ENCODE results near the gene RPUSD1. TPM values are rescaled to one million over a fixed set of nuclear protein-coding genes. Genes with fewer than 3 reads are reported as not detected.

RPUSD1 gene
- total and polyA plus RNA-seq, 8 donors = 8.6 to 21.0 (median 12.1) TPM

- Histone ChIP-seq H3K27ac (no peak overlapping the region), H3K27me3 (peaks cover 0 to 1% of the 10 kb centered on the region in 2 donors), H3K9me3 (no peaks in the 10 kb centered on the region), H3K36me3 (peaks cover 0 to 61% of the 10 kb centered on the region in 2 donors), H3K4me3 (no peak overlapping the region), H3K4me1 (peaks cover 11 to 18% of the 10 kb centered on the region in 2 donors)
- intact Hi-C loops (cut with DNase I) = no loop called here
- ATAC-seq = no peak
- DNase-seq = peak in 1 of 4 donors; percentile 61
- TF ChIP-seq CTCF (IDR thresholded peaks at IDR 0.05) = no peak
Observed at GRCh38 chr16:736936-737481, 51.2 kb downstream of the RPUSD1 start.

- intact Hi-C loops (cut with DNase I) = no loop called here
- H3K4me3 ChIP-seq = no peak overlapping the region
- no peak for TF ChIP-seq CTCF (IDR thresholded peaks at IDR 0.05)
- H3K27ac ChIP-seq = no peak overlapping the region
- no peaks in the 10 kb centered on the region for H3K27me3 ChIP-seq
- no peaks in the 10 kb centered on the region for H3K9me3 ChIP-seq
- H3K4me1 ChIP-seq = peaks cover 7 to 14% of the 10 kb centered on the region in 2 donors
- ATAC-seq = no peak
- DNase-seq = no peak
- H3K36me3 ChIP-seq = peaks cover 0 to 71% of the 10 kb centered on the region in 2 donors
Observed at GRCh38 chr16:735982-736453, 52.2 kb downstream of the RPUSD1 start.

GRCh38 chr16:734981-735881 is 53.0 kb downstream of the RPUSD1 start:
- no peak for ATAC-seq
- Histone ChIP-seq H3K9me3 (no peaks in the 10 kb centered on the region), H3K36me3 (peaks cover 0 to 79% of the 10 kb centered on the region in 2 donors), H3K4me1 (peaks cover 7 to 11% of the 10 kb centered on the region in 2 donors), H3K27me3 (no peaks in the 10 kb centered on the region), H3K4me3 (no peak overlapping the region), H3K27ac (no peak overlapping the region)
- peak in 1 of 4 donors; percentile 68 for DNase-seq
- no peak for TF ChIP-seq CTCF (IDR thresholded peaks at IDR 0.05)
- intact Hi-C loops (cut with DNase I) = no loop called here

Small RNA genes within 50 kb of the gene (microRNA-seq; reads per million reads assigned to microRNA genes)
- gene MIR662 = 0.17 to 0.82 reads per million in 2 donors

Other genes with a start within 250 kb of the RPUSD1 start
- not detected for gene PRR35, start 228.0 kb downstream of the RPUSD1 start, total RNA-seq
- gene PRR35, start 228.0 kb downstream of the RPUSD1 start, polyA plus RNA-seq (ENCODE audit: insufficient read length in 6 of 6) = under 1 TPM in 1 of 6 donors, not detected in 5; 0.06 TPM
- gene NHLRC4, start 221.4 kb downstream of the RPUSD1 start, total RNA-seq = 1 to 10 TPM in 1 of 2 donors, under 1 TPM in 1; 0.99 to 2.0 TPM
- gene NHLRC4, start 221.4 kb downstream of the RPUSD1 start, polyA plus RNA-seq (ENCODE audit: insufficient read length in 6 of 6) = 1 to 10 TPM; 2.2 to 3.4 (median 3.1) TPM
- 10 to 100 TPM; 51.0 to 68.5 TPM for gene PIGQ, start 218.4 kb downstream of the RPUSD1 start, total RNA-seq
- gene PIGQ, start 218.4 kb downstream of the RPUSD1 start, polyA plus RNA-seq (ENCODE audit: insufficient read length in 6 of 6) = 10 to 100 TPM; 32.9 to 46.2 (median 36.8) TPM
- gene RAB40C, start 198.3 kb downstream of the RPUSD1 start, total RNA-seq = 10 to 100 TPM; 32.1 to 32.9 TPM
- gene RAB40C, start 198.3 kb downstream of the RPUSD1 start, polyA plus RNA-seq (ENCODE audit: insufficient read length in 6 of 6) = 10 to 100 TPM; 17.6 to 31.1 (median 22.4) TPM
- gene WFIKKN1, start 157.4 kb downstream of the RPUSD1 start, total RNA-seq = 1 to 10 TPM in 1 of 2 donors, under 1 TPM in 1; 0.58 to 1.4 TPM
- under 1 TPM; 0.11 to 0.85 (median 0.41) TPM for gene WFIKKN1, start 157.4 kb downstream of the RPUSD1 start, polyA plus RNA-seq (ENCODE audit: insufficient read length in 6 of 6)
- 10 to 100 TPM; 69.3 to 70.4 TPM for gene METTL26, start 152.1 kb downstream of the RPUSD1 start, total RNA-seq
- 10 to 100 TPM; 37.2 to 59.4 (median 49.5) TPM for gene METTL26, start 152.1 kb downstream of the RPUSD1 start, polyA plus RNA-seq (ENCODE audit: insufficient read length in 6 of 6)
- 10 to 100 TPM; 41.5 to 42.5 TPM for gene MCRIP2, start 146.6 kb downstream of the RPUSD1 start, total RNA-seq
- gene MCRIP2, start 146.6 kb downstream of the RPUSD1 start, polyA plus RNA-seq (ENCODE audit: insufficient read length in 6 of 6) = 10 to 100 TPM in 3 of 6 donors, 1 to 10 TPM in 3; 6.8 to 14.5 (median 9.8) TPM
- 10 to 100 TPM; 27.3 to 41.3 TPM for gene WDR90, start 139.0 kb downstream of the RPUSD1 start, total RNA-seq
- 10 to 100 TPM; 39.1 to 63.0 (median 44.4) TPM for gene WDR90, start 139.0 kb downstream of the RPUSD1 start, polyA plus RNA-seq (ENCODE audit: insufficient read length in 6 of 6)
- gene RHOT2, start 120.2 kb downstream of the RPUSD1 start, total RNA-seq = 10 to 100 TPM; 75.9 to 87.2 TPM
- 100 to 1,000 TPM in 1 of 6 donors, 10 to 100 TPM in 5; 59.8 to 104 (median 69.0) TPM for gene RHOT2, start 120.2 kb downstream of the RPUSD1 start, polyA plus RNA-seq (ENCODE audit: insufficient read length in 6 of 6)
- 1 to 10 TPM; 2.3 to 4.3 TPM for gene RHBDL1, start 112.7 kb downstream of the RPUSD1 start, total RNA-seq
- gene RHBDL1, start 112.7 kb downstream of the RPUSD1 start, polyA plus RNA-seq (ENCODE audit: insufficient read length in 6 of 6) = 1 to 10 TPM in 1 of 6 donors, under 1 TPM in 5; 0.45 to 1.9 (median 0.74) TPM
- gene STUB1, start 108.0 kb downstream of the RPUSD1 start, total RNA-seq = 100 to 1,000 TPM in 1 of 2 donors, 10 to 100 TPM in 1; 93.9 to 103 TPM
- gene STUB1, start 108.0 kb downstream of the RPUSD1 start, polyA plus RNA-seq (ENCODE audit: insufficient read length in 6 of 6) = 100 to 1,000 TPM in 4 of 6 donors, 10 to 100 TPM in 2; 92.9 to 143 (median 119) TPM
- gene JMJD8, start 104.0 kb downstream of the RPUSD1 start, total RNA-seq = 10 to 100 TPM; 68.9 to 72.6 TPM
- 10 to 100 TPM; 41.7 to 53.0 (median 43.7) TPM for gene JMJD8, start 104.0 kb downstream of the RPUSD1 start, polyA plus RNA-seq (ENCODE audit: insufficient read length in 6 of 6)
- gene WDR24, start 98.0 kb downstream of the RPUSD1 start, total RNA-seq = 10 to 100 TPM; 11.7 to 14.2 TPM
- 10 to 100 TPM in 5 of 6 donors, 1 to 10 TPM in 1; 9.4 to 14.3 (median 11.0) TPM for gene WDR24, start 98.0 kb downstream of the RPUSD1 start, polyA plus RNA-seq (ENCODE audit: insufficient read length in 6 of 6)
- 1 to 10 TPM in 1 of 2 donors, under 1 TPM in 1; 0.50 to 5.7 TPM for gene FBXL16, start 82.6 kb downstream of the RPUSD1 start, total RNA-seq
- gene FBXL16, start 82.6 kb downstream of the RPUSD1 start, polyA plus RNA-seq (ENCODE audit: insufficient read length in 6 of 6) = 1 to 10 TPM in 1 of 6 donors, under 1 TPM in 5; 0.48 to 1.1 (median 0.72) TPM
- 10 to 100 TPM; 37.0 to 57.3 TPM for gene METRN, start 73.3 kb downstream of the RPUSD1 start, total RNA-seq
- gene METRN, start 73.3 kb downstream of the RPUSD1 start, polyA plus RNA-seq (ENCODE audit: insufficient read length in 6 of 6) = 10 to 100 TPM in 3 of 6 donors, 1 to 10 TPM in 3; 9.3 to 22.5 (median 11.1) TPM
- 10 to 100 TPM; 45.8 to 52.9 TPM for gene ANTKMT, start 67.2 kb downstream of the RPUSD1 start, total RNA-seq
- gene ANTKMT, start 67.2 kb downstream of the RPUSD1 start, polyA plus RNA-seq (ENCODE audit: insufficient read length in 6 of 6) = 10 to 100 TPM in 3 of 6 donors, 1 to 10 TPM in 3; 7.7 to 18.5 (median 11.1) TPM
- gene CCDC78, start 61.9 kb downstream of the RPUSD1 start, total RNA-seq = 10 to 100 TPM in 1 of 2 donors, under 1 TPM in 1; 0.96 to 13.7 TPM
- 1 to 10 TPM; 1.8 to 8.9 (median 8.6) TPM for gene CCDC78, start 61.9 kb downstream of the RPUSD1 start, polyA plus RNA-seq (ENCODE audit: insufficient read length in 6 of 6)
- gene HAGHL, start 61.3 kb downstream of the RPUSD1 start, total RNA-seq = 1 to 10 TPM; 8.7 to 9.9 TPM
- 1 to 10 TPM; 2.4 to 7.7 (median 3.6) TPM for gene HAGHL, start 61.3 kb downstream of the RPUSD1 start, polyA plus RNA-seq (ENCODE audit: insufficient read length in 6 of 6)
- gene CIAO3, start 47.4 kb downstream of the RPUSD1 start, total RNA-seq = 10 to 100 TPM; 26.7 to 28.2 TPM
- 10 to 100 TPM; 17.2 to 27.2 (median 20.4) TPM for gene CIAO3, start 47.4 kb downstream of the RPUSD1 start, polyA plus RNA-seq (ENCODE audit: insufficient read length in 6 of 6)
- 100 to 1,000 TPM in 1 of 2 donors, 10 to 100 TPM in 1; 55.5 to 464 TPM for gene MSLN, start 27.6 kb downstream of the RPUSD1 start, total RNA-seq
- 10 to 100 TPM; 14.5 to 29.0 (median 18.4) TPM for gene MSLN, start 27.6 kb downstream of the RPUSD1 start, polyA plus RNA-seq (ENCODE audit: insufficient read length in 6 of 6)
- gene CHTF18, start 239 bp upstream of the RPUSD1 start, total RNA-seq = 10 to 100 TPM; 18.8 to 35.5 TPM
- 10 to 100 TPM; 23.7 to 30.8 (median 24.4) TPM for gene CHTF18, start 239 bp upstream of the RPUSD1 start, polyA plus RNA-seq (ENCODE audit: insufficient read length in 6 of 6)
- not detected for gene GNG13, start 12.4 kb upstream of the RPUSD1 start, total RNA-seq
- gene GNG13, start 12.4 kb upstream of the RPUSD1 start, polyA plus RNA-seq (ENCODE audit: insufficient read length in 6 of 6) = under 1 TPM in 2 of 6 donors, not detected in 4; 0.17 to 0.27 TPM
- gene LMF1, start 182.6 kb upstream of the RPUSD1 start, total RNA-seq = 10 to 100 TPM; 15.5 to 21.7 TPM
- 10 to 100 TPM; 16.3 to 23.1 (median 20.4) TPM for gene LMF1, start 182.6 kb upstream of the RPUSD1 start, polyA plus RNA-seq (ENCODE audit: insufficient read length in 6 of 6)
- under 1 TPM; 0.26 to 0.50 TPM for gene SOX8, start 193.4 kb upstream of the RPUSD1 start, total RNA-seq
- gene SOX8, start 193.4 kb upstream of the RPUSD1 start, polyA plus RNA-seq (ENCODE audit: insufficient read length in 6 of 6) = 1 to 10 TPM; 2.2 to 4.1 (median 2.8) TPM